Spleen (tissue), 7 donors: ENCODE data around the gene MMP27.

Experiments
- POLR2A ChIP-seq, 3 donors: fragments of 450-650 bp; IDR thresholded peaks; one replicate each; pipeline ENCODE4 v1.5.1; 2017; ENCODE audit warnings: antibody characterized with exemption in 3 of 3, mild to moderate bottlenecking in 1 of 3
- POLR2AphosphoS5 ChIP-seq, 3 donors: sonication (generic); formaldehyde crosslinking; IDR thresholded peaks; one replicate each; pipeline ENCODE4 v1.5.1; 2017; ENCODE audit warnings: antibody characterized with exemption in 3 of 3
- TF ChIP-seq, protein P1 (sequence below), 11 experiments: fragments of 200-600 bp in 7 of 11; fragments of 450-650 bp in 4 of 11; sonication (generic) in 4 of 11; IDR thresholded peaks in 8 of 11; conservative IDR thresholded peaks in 3 of 11; 1 replicate in 7 of 11; 2 replicates in 4 of 11; pipeline versions ENCODE4 v1.4.0 to v1.8.0; 2016 to 2021; ENCODE audit warnings: antibody characterized with exemption in 11 of 11, inconsistent platforms in 4 of 11, mild to moderate bottlenecking in 1 of 11
- donor health status: DM: no; HTN: no; CAD: no; lungs with moderate emphysema.
- donor health status: DM: no; HTN: no; CAD: no.
- donor health status: DM: no; HTN: no; CAD: no.

DNA sequence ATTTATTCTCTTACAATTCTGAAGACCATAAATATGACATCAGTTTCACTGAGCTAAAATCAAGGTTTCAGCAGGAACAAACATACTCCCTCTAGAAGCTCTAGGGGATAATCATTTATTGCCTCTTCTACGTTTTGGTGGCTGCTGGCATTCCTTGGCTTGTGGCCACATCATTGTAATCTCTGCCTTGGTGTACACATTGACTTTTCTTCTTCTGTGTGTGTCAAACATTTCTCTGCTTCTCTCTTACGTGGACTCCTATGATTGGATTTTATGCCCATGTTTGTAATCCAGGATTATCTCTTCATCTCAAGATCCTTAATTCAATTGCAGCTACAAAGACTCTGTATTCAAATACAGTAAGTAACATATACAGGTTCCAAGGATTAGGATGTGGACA is 50.0 kb downstream of the MMP27 start:
- TF ChIP-seq, protein P1, sequence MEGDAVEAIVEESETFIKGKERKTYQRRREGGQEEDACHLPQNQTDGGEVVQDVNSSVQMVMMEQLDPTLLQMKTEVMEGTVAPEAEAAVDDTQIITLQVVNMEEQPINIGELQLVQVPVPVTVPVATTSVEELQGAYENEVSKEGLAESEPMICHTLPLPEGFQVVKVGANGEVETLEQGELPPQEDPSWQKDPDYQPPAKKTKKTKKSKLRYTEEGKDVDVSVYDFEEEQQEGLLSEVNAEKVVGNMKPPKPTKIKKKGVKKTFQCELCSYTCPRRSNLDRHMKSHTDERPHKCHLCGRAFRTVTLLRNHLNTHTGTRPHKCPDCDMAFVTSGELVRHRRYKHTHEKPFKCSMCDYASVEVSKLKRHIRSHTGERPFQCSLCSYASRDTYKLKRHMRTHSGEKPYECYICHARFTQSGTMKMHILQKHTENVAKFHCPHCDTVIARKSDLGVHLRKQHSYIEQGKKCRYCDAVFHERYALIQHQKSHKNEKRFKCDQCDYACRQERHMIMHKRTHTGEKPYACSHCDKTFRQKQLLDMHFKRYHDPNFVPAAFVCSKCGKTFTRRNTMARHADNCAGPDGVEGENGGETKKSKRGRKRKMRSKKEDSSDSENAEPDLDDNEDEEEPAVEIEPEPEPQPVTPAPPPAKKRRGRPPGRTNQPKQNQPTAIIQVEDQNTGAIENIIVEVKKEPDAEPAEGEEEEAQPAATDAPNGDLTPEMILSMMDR (IDR thresholded peaks at IDR 0.05 in 8 of 11, conservative IDR thresholded peaks at IDR 0.05 in 3 of 11) = no peak
- TF ChIP-seq POLR2A (IDR thresholded peaks at IDR 0.05) (no peak), POLR2AphosphoS5 (IDR thresholded peaks at IDR 0.05) (no peak)
